GM23338 (cell line): ENCODE results near the gene PDE1C. TPM values are rescaled to one million over a fixed set of nuclear protein-coding genes. Genes with fewer than 3 reads are reported as not detected.

Experiments used
- ATAC-seq: fragments of 200-7000 bp; cut with Tn5 transposase; 3 replicates; pipeline ENCODE4 v1.9.1; 2020
- DNase-seq: peaks from one replicate; pipeline ENCODE4 v3.0.0-alpha.2; 2015; ENCODE audit warnings: low spot score
- H2AFZ ChIP-seq: fragments of 200-600 bp; sonication (generic); 2 replicates; pipeline ENCODE4 v1.8.0; 2016; ENCODE audit warnings: antibody characterized with exemption, mild to moderate bottlenecking, moderate library complexity
- H3F3A ChIP-seq: fragments of 200-600 bp; sonication (generic); replicated peaks from 2 replicates; pipeline ENCODE4 v1.8.0; 2017; ENCODE audit warnings: antibody characterized with exemption, mixed run types, low read depth
- H3K27ac ChIP-seq: fragments of 200-600 bp; sonication (generic); 2 replicates; pipeline ENCODE4 v1.6.1; 2016; ENCODE audit warnings: low read depth
- H3K27me3 ChIP-seq: fragments of 200-600 bp; sonication (generic); 2 replicates; pipeline ENCODE4 v1.8.0; 2016; ENCODE audit warnings: mild to moderate bottlenecking, mixed run types, moderate library complexity; ENCODE audit not compliant: insufficient read depth
- H3K36me3 ChIP-seq: fragments of 200-600 bp; sonication (generic); 2 replicates; pipeline ENCODE4 v1.8.0; 2016; ENCODE audit warnings: mild to moderate bottlenecking; ENCODE audit not compliant: insufficient read depth
- H3K4me1 ChIP-seq: fragments of 200-600 bp; sonication (generic); 2 replicates; pipeline ENCODE4 v1.8.0; 2016; ENCODE audit warnings: mild to moderate bottlenecking, moderate library complexity; ENCODE audit not compliant: insufficient read depth
- H3K4me2 ChIP-seq: fragments of 200-600 bp; sonication (generic); 2 replicates; pipeline ENCODE4 v1.7.1; 2017; ENCODE audit warnings: mixed run types
- H3K4me3 ChIP-seq: fragments of 200-600 bp; sonication (generic); 2 replicates; pipeline ENCODE4 v1.6.1; 2016; ENCODE audit warnings: mixed run types
- H3K79me2 ChIP-seq: fragments of 200-600 bp; sonication (generic); replicated peaks from 2 replicates; pipeline ENCODE4 v1.8.0; 2017; ENCODE audit warnings: mild to moderate bottlenecking; ENCODE audit not compliant: insufficient read depth
- H3K9me2 ChIP-seq: fragments of 200-600 bp; sonication (generic); 2 replicates; pipeline ENCODE4 v1.8.0; 2017; ENCODE audit not compliant: insufficient read depth
- H4K20me1 ChIP-seq: fragments of 200-600 bp; sonication (generic); replicated peaks from 2 replicates; pipeline ENCODE4 v1.8.0; 2017; ENCODE audit warnings: mild to moderate bottlenecking; ENCODE audit not compliant: insufficient read depth
- H3K27ac Mint-ChIP-seq: 2 replicates; pipeline ENCODE4 v1.8.0; 2020; ENCODE audit warnings: inconsistent platforms, mild to moderate bottlenecking, moderate library complexity, mixed read lengths
- H3K27me3 Mint-ChIP-seq: 3 replicates; pipeline ENCODE4 v1.8.0; 2022; ENCODE audit warnings: low read depth, mild to moderate bottlenecking, moderate library complexity, mixed read lengths, inconsistent platforms; ENCODE audit not compliant: insufficient read depth, poor library complexity
- H3K36me3 Mint-ChIP-seq: 3 replicates; pipeline ENCODE4 v1.8.0; 2021; ENCODE audit warnings: low read depth, mild to moderate bottlenecking, inconsistent platforms, moderate library complexity, mixed read lengths
- H3K4me1 Mint-ChIP-seq: 3 replicates; pipeline ENCODE4 v1.8.0; 2020; ENCODE audit warnings: mild to moderate bottlenecking, inconsistent platforms, mixed read lengths
- H3K4me3 Mint-ChIP-seq: 3 replicates; pipeline ENCODE4 v1.8.0; 2021; ENCODE audit warnings: moderate library complexity, mild to moderate bottlenecking, inconsistent platforms, mixed read lengths
- H3K9me3 Mint-ChIP-seq: 3 replicates; pipeline ENCODE4 v1.8.0; 2020; ENCODE audit warnings: moderate library complexity, mild to moderate bottlenecking, inconsistent platforms, mixed read lengths
- CREB1 ChIP-seq: fragments of 250-450 bp; sonication (Bioruptor Pico); IDR thresholded peaks from 2 replicates; pipeline ENCODE4 v1.5.0; 2020; ENCODE audit warnings: low read depth, mild to moderate bottlenecking, moderate library complexity
- CTCF ChIP-seq, 2 experiments: fragments of 200-600 bp in 1 of 2; sonication (generic) in 1 of 2; conservative IDR thresholded peaks; 2 replicates each; pipeline versions ENCODE4 v1.5.1 to v1.6.1; 2016 to 2017; ENCODE audit warnings: antibody characterized with exemption in 2 of 2, low read depth in 2 of 2, mild to moderate bottlenecking in 2 of 2, moderate library complexity in 1 of 2
- EZH2 ChIP-seq: fragments of 200-600 bp; sonication (generic); IDR thresholded peaks from one replicate; pipeline ENCODE4 v1.8.0; 2017; ENCODE audit warnings: antibody characterized with exemption, mild to moderate bottlenecking, low read depth; ENCODE audit not compliant: unreplicated experiment
- JUNB ChIP-seq: IDR thresholded peaks from one replicate; pipeline ENCODE4 v1.6.1; 2016; ENCODE audit warnings: antibody characterized with exemption; ENCODE audit not compliant: unreplicated experiment
- NANOG ChIP-seq: IDR thresholded peaks from 2 replicates; pipeline ENCODE4 v1.6.1; 2016; ENCODE audit warnings: antibody characterized with exemption, borderline replicate concordance
- POLR2AphosphoS5 ChIP-seq: IDR thresholded peaks from 2 replicates; pipeline ENCODE4 v1.6.1; 2016; ENCODE audit warnings: antibody characterized with exemption, low read depth
- REST ChIP-seq: IDR thresholded peaks from one replicate; pipeline ENCODE4 v1.6.1; 2018; ENCODE audit warnings: antibody characterized with exemption; ENCODE audit not compliant: unreplicated experiment
- STAT1 ChIP-seq: IDR thresholded peaks from one replicate; pipeline ENCODE4 v1.6.1; 2016; ENCODE audit warnings: antibody characterized with exemption; ENCODE audit not compliant: unreplicated experiment
- ZNF114 ChIP-seq: fragments of 250-450 bp; sonication (Bioruptor Pico); IDR thresholded peaks from 2 replicates; pipeline ENCODE4 v1.5.0; 2020; ENCODE audit warnings: mild to moderate bottlenecking, moderate library complexity
- polyA plus RNA-seq: library from polyadenylated mRNA; unstranded; fragments of >200 nt; fragmentation: Nextera tagmentation; extraction: Ambion mirVana; gene quantifications from 2 replicates; pipeline ENCODE4 v1.2.1, GENCODE V29; 2016
- total RNA-seq: library from RNA; depleted of rRNA; stranded (reverse); fragments of >200 nt; shearing (Covaris generic); gene quantifications from 2 replicates; pipeline ENCODE4 v1.2.3, GENCODE V29; 2014
- TF ChIP-seq, protein P1 (sequence below): fragments of 250-450 bp; sonication (Bioruptor Pico); IDR thresholded peaks from 2 replicates; pipeline ENCODE4 v1.5.0; 2020; ENCODE audit warnings: mild to moderate bottlenecking, moderate library complexity
- TF ChIP-seq, protein P2 (sequence below): IDR thresholded peaks from 2 replicates; pipeline ENCODE4 v1.6.1; 2016; ENCODE audit warnings: antibody characterized with exemption

The PDE1C gene
- total and polyA plus RNA-seq, 2 experiments from 2014 or later: 0.28 TPM; not detected in 1

- Histone ChIP-seq H3F3A (no peaks in the 10 kb centered on the region), H3K36me3 (no peaks in the 10 kb centered on the region), H3K4me3 (no peak overlapping the region), H3K4me2 (no peak overlapping the region), H3K9me2 (no peaks in the 10 kb centered on the region), H3K27me3 (no peaks in the 10 kb centered on the region), H3K79me2 (no peaks in the 10 kb centered on the region), H3K4me1 (no peaks in the 10 kb centered on the region), H3K27ac (no peak overlapping the region), H2AFZ (no peak overlapping the region), H4K20me1 (no peaks in the 10 kb centered on the region)
- ATAC-seq: no peak
- no peaks in the 10 kb centered on the region for H3K27me3 Mint-ChIP-seq
- no peak overlapping the region for H3K27ac Mint-ChIP-seq
- no peaks in the 10 kb centered on the region for H3K36me3 Mint-ChIP-seq
- H3K9me3 Mint-ChIP-seq: no peaks in the 10 kb centered on the region
- H3K4me1 Mint-ChIP-seq: no peaks in the 10 kb centered on the region; the same call in 2 of the 3 replicates
- no peak for DNase-seq
- no peak overlapping the region for H3K4me3 Mint-ChIP-seq
- TF ChIP-seq CREB1: no peak
- TF ChIP-seq, protein P1, sequence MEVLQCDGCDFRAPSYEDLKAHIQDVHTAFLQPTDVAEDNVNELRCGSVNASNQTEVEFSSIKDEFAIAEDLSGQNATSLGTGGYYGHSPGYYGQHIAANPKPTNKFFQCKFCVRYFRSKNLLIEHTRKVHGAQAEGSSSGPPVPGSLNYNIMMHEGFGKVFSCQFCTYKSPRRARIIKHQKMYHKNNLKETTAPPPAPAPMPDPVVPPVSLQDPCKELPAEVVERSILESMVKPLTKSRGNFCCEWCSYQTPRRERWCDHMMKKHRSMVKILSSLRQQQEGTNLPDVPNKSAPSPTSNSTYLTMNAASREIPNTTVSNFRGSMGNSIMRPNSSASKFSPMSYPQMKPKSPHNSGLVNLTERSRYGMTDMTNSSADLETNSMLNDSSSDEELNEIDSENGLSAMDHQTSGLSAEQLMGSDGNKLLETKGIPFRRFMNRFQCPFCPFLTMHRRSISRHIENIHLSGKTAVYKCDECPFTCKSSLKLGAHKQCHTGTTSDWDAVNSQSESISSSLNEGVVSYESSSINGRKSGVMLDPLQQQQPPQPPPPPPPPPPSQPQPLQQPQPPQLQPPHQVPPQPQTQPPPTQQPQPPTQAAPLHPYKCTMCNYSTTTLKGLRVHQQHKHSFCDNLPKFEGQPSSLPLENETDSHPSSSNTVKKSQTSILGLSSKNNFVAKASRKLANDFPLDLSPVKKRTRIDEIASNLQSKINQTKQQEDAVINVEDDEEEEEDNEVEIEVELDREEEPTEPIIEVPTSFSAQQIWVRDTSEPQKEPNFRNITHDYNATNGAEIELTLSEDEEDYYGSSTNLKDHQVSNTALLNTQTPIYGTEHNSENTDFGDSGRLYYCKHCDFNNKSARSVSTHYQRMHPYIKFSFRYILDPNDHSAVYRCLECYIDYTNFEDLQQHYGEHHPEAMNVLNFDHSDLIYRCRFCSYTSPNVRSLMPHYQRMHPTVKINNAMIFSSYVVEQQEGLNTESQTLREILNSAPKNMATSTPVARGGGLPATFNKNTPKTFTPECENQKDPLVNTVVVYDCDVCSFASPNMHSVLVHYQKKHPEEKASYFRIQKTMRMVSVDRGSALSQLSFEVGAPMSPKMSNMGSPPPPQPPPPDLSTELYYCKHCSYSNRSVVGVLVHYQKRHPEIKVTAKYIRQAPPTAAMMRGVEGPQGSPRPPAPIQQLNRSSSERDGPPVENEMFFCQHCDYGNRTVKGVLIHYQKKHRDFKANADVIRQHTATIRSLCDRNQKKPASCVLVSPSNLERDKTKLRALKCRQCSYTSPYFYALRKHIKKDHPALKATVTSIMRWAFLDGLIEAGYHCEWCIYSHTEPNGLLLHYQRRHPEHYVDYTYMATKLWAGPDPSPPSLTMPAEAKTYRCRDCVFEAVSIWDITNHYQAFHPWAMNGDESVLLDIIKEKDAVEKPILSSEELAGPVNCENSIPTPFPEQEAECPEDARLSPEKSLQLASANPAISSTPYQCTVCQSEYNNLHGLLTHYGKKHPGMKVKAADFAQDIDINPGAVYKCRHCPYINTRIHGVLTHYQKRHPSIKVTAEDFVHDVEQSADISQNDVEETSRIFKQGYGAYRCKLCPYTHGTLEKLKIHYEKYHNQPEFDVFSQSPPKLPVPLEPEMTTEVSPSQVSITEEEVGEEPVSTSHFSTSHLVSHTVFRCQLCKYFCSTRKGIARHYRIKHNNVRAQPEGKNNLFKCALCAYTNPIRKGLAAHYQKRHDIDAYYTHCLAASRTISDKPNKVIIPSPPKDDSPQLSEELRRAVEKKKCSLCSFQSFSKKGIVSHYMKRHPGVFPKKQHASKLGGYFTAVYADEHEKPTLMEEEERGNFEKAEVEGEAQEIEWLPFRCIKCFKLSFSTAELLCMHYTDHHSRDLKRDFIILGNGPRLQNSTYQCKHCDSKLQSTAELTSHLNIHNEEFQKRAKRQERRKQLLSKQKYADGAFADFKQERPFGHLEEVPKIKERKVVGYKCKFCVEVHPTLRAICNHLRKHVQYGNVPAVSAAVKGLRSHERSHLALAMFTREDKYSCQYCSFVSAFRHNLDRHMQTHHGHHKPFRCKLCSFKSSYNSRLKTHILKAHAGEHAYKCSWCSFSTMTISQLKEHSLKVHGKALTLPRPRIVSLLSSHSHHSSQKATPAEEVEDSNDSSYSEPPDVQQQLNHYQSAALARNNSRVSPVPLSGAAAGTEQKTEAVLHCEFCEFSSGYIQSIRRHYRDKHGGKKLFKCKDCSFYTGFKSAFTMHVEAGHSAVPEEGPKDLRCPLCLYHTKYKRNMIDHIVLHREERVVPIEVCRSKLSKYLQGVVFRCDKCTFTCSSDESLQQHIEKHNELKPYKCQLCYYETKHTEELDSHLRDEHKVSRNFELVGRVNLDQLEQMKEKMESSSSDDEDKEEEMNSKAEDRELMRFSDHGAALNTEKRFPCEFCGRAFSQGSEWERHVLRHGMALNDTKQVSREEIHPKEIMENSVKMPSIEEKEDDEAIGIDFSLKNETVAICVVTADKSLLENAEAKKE (CRISPR knock-in tag): no peak
- TF ChIP-seq CTCF (conservative IDR thresholded peaks at IDR 0.05; ENCODE audit: low read depth in 2 of 2): no peak
- no peak for TF ChIP-seq ZNF114 (CRISPR knock-in tag)
- no peak for TF ChIP-seq NANOG
- TF ChIP-seq EZH2: no peak
- TF ChIP-seq STAT1: no peak
- TF ChIP-seq, protein P2, sequence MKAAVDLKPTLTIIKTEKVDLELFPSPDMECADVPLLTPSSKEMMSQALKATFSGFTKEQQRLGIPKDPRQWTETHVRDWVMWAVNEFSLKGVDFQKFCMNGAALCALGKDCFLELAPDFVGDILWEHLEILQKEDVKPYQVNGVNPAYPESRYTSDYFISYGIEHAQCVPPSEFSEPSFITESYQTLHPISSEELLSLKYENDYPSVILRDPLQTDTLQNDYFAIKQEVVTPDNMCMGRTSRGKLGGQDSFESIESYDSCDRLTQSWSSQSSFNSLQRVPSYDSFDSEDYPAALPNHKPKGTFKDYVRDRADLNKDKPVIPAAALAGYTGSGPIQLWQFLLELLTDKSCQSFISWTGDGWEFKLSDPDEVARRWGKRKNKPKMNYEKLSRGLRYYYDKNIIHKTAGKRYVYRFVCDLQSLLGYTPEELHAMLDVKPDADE: no peak
- no peak for TF ChIP-seq REST
- TF ChIP-seq JUNB: no peak
- TF ChIP-seq POLR2AphosphoS5: no peak
Observed at GRCh38 chr7:31811650-31812461, 258.4 kb downstream of the PDE1C start.
